HFF-Myc (cell line): ENCODE results near the gene MCCD1.
"Not testable (repeated sequence)": the region's sequence is repeated elsewhere in the genome, so short reads cannot be mapped to it uniquely, and the experiment has no call there.

Experiments used
- DNase-seq: peaks from one replicate; pipeline ENCODE4 v3.0.0-alpha.2; 2011; ENCODE audit warnings: low read depth; ENCODE audit errors: extremely low read depth
- H3K4me3 ChIP-seq: replicated peaks from 2 replicates; pipeline ENCODE4 v1.5.1; 2011; ENCODE audit warnings: low read depth, mild to moderate bottlenecking, control low read depth, low read length
- TF ChIP-seq, protein P1 (sequence below): IDR thresholded peaks from 2 replicates; pipeline ENCODE4 v1.5.1; 2012; ENCODE audit warnings: mild to moderate bottlenecking, low read depth, low read length, control low read depth; ENCODE audit errors: missing control alignments

MCCD1 gene

DNA sequence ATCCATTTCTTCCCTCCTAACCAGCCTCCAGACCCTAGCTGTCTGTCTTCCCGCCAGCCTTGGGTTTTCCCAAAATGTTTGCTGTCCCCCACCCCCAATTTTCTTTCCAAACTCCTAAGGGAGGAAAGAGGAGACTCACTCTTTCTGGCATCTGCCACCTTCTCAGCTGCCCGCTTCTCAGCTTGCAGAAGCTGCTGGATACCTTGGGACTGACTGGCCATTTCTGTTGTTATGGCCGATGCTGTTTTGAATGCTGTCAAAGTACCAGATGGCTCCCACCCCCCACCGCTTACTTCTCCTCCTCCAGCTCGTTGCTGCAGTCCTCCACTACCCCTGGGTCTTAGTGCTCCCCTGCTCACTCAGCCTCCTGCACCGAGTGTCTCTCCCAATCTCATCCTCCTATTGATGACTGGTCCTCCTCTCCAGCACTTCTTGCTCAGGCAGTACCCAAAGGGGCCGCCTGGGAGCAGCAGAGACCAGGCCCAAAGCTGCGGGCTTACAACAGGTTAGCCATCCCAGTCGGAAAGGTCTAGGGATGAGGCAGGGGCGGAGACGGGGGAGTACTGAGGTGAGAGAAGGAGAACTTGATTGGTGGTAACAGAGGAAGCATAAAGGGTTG, 17.7 kb downstream of the MCCD1 start, which contains the start of gene ATP6V1G2:
Gene ATP6V1G2 (minus strand): TSS at position 270 of the 619 bp plus-strand sequence. CDS start 49 bp downstream, at position 221.
- peak; percentile 87 for DNase-seq
- H3K4me3 ChIP-seq = peak within 1 kb of the TSS; percentile 43
- TF ChIP-seq, protein P1, sequence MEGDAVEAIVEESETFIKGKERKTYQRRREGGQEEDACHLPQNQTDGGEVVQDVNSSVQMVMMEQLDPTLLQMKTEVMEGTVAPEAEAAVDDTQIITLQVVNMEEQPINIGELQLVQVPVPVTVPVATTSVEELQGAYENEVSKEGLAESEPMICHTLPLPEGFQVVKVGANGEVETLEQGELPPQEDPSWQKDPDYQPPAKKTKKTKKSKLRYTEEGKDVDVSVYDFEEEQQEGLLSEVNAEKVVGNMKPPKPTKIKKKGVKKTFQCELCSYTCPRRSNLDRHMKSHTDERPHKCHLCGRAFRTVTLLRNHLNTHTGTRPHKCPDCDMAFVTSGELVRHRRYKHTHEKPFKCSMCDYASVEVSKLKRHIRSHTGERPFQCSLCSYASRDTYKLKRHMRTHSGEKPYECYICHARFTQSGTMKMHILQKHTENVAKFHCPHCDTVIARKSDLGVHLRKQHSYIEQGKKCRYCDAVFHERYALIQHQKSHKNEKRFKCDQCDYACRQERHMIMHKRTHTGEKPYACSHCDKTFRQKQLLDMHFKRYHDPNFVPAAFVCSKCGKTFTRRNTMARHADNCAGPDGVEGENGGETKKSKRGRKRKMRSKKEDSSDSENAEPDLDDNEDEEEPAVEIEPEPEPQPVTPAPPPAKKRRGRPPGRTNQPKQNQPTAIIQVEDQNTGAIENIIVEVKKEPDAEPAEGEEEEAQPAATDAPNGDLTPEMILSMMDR = peak; percentile 100

DNA sequence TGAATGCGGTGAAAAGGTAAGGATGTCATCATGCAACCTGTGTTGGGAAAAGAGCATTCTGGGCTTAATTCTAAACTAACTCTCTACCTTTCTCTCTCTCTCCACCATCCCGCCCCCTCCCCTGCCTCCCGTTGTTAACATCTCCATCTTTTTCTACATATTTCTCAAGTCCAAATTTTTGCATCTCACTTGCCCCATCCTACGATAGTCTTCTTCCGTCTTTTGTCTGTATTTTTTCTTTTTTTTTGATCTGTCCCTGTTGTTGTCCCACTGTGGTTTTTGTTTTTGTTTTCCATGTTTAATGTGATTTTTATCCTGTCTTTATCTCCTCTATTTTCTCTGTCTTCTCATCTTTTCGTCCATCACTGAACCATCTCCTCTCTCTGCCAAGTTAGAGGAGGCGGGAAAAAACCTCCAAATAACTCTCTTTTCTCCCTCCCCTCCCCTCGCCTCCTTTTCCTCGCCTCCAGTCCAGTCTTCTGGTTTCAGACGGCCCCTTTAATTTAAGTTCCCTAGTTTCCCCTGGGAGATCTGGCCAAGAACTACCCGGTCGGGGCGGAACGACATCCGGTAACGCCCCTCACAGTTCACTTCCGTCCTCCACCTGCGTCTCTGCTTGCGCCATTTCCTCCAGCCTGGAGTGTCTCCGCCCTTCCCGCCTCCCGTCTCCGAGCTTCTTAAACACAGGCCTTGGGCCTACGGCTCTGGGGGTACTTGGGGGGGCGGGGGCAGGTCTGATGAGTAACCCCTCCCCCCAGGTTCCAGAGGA, 18.4 kb downstream of the MCCD1 start, which contains the start of gene NFKBIL1:
Gene NFKBIL1 (plus strand): TSS at position 651 of the 769 bp plus-strand sequence. CDS start 87 bp downstream, at position 738.
- peak; percentile 94 for DNase-seq
- TF ChIP-seq, protein P1 = no peak
- H3K4me3 ChIP-seq = peak within 1 kb of the TSS; percentile 43

DNA sequence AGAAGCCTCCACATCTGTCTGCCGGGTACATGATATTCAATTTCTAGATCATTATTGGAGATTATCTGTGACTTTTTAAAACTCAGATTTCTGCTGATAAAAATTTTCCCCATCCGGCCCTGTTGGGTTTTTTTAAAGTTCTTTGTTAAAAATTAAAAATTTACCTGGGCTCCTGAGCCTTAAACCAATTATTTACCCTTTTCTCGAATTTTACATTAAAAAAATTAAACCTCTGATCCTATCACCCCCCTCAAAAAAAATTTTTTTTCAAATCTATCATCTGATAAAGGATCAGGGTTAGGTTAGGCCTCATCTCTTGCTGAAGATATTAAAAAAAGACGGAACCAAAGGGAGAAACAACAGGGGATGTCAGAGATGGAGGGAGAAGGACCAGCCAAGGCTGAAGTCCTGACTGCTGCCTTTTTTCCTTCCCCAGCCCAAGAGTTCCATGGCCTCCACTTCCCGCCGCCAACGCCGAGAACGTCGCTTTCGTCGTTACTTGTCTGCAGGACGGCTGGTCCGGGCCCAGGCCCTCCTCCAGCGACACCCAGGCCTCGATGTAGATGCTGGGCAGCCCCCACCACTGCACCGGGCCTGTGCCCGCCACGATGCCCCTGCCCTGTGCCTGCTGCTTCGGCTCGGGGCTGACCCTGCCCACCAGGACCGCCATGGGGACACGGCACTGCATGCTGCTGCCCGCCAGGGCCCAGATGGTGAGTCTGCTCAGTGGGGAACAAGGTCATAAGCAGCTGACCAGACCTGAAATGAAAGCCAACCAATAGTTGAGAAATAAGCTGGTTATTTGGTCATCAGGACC, 19.2 kb downstream of the MCCD1 start:
- TF ChIP-seq, protein P1 = no peak
- peak overlapping the region; percentile 43 for H3K4me3 ChIP-seq
- DNase-seq = no peak

DNA sequence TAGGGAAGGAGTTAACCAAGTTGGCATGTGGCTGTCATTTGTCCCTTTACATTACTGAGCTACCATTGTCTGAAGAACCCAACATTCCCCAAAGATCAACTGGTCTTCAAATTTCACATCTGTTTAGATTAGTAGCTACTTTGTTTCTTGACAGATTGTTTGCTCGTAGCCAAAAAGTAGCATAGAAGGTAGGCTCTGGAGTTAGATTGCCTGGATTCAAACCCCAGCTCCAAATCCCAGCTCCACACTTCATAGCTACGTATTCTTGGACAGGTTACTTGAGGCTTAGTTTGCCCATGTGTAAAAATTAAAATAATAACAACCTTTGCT, 19.7 kb downstream of the MCCD1 start:
- H3K4me3 ChIP-seq = peak overlapping the region; percentile 43
- no peak for DNase-seq
- TF ChIP-seq, protein P1 = no peak

DNA sequence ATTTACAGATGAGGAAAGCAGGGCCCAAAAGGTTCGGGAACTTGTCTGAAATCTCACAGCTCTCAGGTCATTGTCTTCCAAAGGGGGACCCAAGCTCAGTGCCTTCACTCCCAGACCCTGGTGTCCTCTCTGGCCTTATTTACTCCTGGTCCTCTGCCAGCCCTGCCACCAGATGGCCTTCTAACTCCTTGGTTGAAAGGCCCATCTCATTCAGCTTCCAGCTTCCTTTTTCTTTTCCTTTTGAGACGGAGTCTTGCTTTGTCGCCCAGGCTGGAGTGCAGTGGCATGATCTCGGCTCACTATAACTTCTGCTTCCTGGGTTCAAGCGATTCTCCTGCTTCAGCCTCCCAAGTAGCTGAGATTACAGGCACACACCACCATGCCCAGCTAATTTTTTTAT, 22.6 kb downstream of the MCCD1 start:
- not testable (repeated sequence) for H3K4me3 ChIP-seq, DNase-seq
- TF ChIP-seq, protein P1 = peak; percentile 20

DNA sequence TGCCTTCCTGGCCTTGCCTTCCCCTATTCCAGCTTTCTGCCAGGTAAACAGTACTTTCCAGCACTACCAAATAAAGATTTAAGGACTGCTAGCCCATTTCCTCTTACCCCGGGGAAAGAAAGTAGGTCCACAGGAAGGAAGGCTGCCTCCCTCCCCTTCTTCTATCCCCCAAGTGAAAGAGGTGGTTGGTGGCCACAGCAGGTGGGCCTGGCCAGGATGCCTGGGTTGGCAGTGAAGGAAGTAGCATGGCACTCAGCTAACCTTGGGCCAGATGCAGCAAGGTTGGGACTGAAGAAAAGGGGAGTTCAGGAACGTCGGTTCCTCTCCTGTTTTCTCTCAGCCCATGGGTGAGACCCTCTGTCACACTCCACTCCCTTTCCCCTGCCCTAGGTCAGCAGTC, 27.5 kb downstream of the MCCD1 start:
- no peak overlapping the region for H3K4me3 ChIP-seq
- TF ChIP-seq, protein P1 = no peak

More for the DNA sequence above, 27.5 kb downstream of the MCCD1 start:
- no peak for DNase-seq
